Left renal pelvis (tissue), 4 donors: ENCODE results near the gene ATP6V0A4. TPM values are rescaled to one million over a fixed set of nuclear protein-coding genes. Genes with fewer than 3 reads are reported as not detected.
A peak's percentile ranks its signal among the peaks of the same experiment; 100 is the strongest.
"Not testable (repeated sequence)": the region's sequence is repeated elsewhere in the genome, so short reads cannot be mapped to it uniquely, and the experiment has no call there.

Source experiments
- DNase-seq, 4 donors: peaks; one replicate each; pipeline ENCODE4 v3.0.0-alpha.2; 2013; ENCODE audit warnings: low read depth in 4 of 4, low spot score in 3 of 4
- polyA plus RNA-seq, 4 donors: library from polyadenylated mRNA; unstranded; fragments of 120-200 nt; gene quantifications; one replicate each; pipeline ENCODE4 v1.2.1, GENCODE V29; 2013; ENCODE audit not compliant: insufficient read length in 4 of 4

The ATP6V0A4 gene
- polyA plus RNA-seq = 10 to 100 TPM in 3 of 4 donors, 1 to 10 TPM in 1; 2.0 to 77.0 (median 67.3) TPM

DNA sequence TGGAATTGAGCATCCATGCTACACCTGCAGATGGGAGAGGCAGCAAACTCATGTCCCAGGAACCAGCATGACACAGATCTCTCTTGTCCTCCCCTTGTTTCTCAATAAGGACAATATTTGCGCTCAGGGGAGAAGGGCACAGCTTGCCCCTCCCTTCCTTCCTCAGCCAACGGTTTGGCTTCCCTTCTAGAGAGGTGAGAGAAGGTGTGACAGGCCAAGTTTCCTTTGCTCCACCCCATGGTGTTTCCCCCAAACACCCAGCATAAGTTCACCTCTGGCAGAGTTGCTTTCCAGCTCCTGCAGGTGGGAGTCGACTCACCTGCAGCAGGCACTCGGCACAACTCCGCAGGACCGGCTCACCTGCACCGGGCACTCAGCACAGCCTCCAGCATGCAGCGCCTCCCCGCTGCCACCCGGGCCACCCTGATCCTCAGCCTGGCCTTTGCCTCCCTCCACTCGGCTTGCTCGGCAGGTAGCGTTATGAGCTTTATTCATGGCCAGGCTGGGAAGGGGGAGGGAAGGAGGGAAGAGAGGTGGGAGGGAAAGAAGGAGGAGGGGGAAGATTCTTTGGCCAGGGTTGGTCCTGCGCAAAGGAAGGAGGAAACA is at the start of gene ATP6V0A4, which contains the start of gene TMEM213:
Gene ATP6V0A4, minus strand, starts transcription at position 482 of the 606 bp plus-strand sequence. CDS start 26,949 bp downstream, outside the sequence.
Gene TMEM213, plus strand, starts transcription at position 280 of the 606 bp plus-strand sequence. Its CDS starts 111 bp downstream, at position 391.
- DNase-seq = no peak

DNA sequence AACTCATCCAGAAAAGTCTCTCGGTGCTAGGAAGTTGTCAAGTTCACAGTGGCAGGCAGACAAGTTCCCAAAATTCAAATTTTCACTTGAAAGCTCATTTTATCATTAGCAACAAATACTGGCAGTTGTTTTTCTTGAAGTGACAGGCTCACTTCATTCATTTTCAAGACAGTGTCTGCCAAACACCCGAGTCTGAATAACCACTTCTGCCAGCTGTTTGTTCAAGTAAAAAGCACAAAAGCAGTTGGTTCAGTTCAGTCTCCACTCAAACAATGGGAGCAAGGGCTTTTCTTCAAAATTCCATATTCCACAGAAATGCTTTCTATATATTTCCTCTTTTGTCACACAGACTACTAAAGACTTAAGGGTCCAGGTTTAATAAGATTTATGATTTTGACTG is 47.7 kb upstream of the ATP6V0A4 start:
- DNase-seq = no peak

DNA sequence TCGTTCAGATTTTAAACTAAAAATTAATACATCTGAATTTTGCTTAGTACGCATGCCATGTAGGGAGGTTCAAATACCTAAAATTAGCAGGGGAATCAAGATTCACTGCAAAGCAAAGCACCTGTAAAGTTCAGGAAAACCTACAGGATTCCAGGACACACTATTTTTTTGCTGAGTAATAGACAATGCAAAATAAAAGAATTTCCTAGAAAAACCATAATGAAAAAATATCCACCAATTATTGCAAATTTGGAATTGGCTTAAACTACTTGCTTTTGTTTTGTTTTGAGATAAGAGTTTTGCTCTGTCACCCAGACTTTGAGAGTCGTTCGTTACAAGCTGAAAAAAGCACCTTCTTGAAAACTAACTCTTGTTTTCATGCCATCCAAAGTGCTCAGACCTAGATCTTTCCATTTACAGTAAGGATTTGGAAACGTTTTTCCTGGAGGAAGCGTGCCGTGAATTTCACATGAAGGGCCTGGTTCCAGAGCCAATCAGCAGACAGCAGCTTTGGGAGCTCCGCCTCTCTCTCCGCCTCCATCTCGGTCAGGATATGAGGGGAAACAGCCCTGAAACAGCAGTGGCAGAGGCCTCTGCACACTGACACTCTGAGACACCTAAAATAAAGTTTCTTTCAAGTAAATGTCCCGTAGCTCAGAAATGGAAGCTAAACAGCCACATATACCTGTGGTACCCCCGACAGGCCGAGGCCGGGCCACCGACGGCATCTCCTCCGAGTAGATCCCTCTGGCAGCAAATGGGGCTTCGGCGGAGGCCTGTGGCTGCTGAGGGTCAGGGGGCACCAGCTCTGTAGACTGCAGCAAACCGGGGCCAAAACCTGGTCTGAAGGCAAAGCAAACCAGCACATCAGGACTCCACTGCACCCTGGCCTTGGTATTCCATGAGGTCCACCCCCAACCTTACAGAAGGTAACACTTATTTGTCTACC is 45.9 kb upstream of the ATP6V0A4 start:
- no peak for DNase-seq

DNA sequence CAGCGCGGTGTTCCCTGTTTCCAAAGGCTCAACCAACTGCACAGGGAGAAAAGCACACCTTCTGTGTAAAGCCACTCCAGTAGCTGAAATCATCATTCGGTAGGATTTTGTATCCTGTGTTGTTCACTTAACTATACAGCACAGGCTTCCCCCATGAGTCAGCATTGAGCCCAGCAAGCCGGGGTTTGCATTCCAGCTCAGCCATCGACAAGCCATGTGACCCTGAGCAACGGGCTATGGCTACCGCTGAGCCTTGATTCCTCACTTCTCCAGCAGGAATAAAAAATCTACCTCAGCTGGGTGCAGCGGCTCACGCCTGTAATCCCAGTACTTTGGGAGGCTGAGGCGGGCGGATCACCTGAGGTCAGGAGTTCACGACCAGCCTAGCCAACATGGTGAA is 44.1 kb upstream of the ATP6V0A4 start:
- DNase-seq = no peak

DNA sequence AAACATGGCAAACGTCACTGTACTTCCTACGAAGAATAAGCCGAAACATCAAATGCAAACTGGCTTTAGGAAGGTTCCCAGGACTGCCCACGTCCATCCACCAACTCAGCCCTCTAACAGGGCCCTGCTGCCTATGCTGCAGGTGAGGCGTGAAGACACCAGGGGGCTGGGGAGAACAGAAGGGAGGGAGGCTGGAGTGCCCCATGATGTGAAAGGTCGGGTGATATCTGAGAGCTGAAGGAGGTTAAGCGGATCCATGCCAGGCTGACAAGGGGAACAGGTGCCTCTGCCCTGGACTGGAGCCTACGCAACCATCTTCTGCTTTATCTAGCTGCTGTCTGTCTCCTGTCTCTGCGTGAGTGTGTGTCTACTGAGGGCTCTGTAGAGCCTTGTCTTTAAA is 40.2 kb upstream of the ATP6V0A4 start:
- DNase-seq = no peak

DNA sequence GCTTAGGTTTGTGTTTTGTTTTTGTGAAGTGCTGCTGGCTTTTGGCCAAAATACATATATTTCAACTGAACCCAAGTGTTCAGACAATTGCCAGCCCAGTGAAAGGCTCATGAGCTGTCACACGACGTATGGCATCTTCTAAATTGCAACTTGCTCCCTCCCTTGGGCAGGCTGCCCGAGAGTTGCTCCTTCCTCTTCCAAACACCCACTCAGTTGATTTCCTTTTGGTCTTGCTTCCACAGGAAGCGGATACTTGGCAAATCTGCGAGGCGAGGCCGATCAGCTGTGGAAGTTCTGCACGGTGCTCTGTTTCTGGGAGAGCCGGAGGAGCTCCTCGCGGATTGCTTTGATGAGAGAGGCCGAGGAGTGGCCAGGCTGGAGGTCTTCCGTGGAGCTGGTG is 39.6 kb upstream of the ATP6V0A4 start:
- peak in 3 of 4 donors; percentile 5 to 12 (median 5) for DNase-seq

DNA sequence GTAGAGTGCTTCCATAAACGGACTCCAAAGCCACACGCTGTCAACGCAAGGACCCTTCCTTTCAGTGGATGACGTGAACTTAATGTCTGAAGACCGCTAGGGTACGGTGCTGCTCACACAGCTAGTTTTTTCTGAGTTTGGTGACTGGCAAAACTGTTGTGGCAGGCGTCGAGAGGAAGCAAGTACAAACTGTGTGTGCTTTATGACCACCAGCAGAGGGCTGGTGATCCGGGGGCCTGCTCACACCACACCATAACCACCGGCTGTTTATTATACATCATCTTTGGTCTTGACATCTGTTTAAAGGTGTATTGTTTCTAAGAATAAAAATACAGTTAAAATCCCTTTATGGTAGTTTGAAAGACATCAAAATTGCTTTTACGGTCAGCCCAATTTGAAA is 37.1 kb upstream of the ATP6V0A4 start:
- no peak for DNase-seq

DNA sequence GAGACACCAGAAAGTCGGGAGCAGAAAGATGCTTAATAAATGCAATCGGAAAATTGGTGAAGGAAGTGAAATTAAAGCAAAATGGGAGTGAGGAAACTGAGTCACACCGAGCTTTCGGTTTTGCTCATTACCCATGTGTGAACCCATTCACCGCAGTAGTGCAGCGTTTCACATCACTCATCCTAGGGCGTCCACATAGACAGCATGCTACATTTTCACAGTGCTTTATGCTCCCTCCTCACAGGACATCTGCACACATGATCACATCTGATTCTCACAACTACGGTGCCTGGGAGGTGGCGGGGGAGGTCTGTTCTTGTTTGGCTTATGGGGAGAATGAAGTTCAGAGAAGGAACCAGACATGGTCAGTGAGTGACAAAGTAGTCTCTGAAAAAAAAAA is 36.6 kb upstream of the ATP6V0A4 start:
- DNase-seq = no peak

DNA sequence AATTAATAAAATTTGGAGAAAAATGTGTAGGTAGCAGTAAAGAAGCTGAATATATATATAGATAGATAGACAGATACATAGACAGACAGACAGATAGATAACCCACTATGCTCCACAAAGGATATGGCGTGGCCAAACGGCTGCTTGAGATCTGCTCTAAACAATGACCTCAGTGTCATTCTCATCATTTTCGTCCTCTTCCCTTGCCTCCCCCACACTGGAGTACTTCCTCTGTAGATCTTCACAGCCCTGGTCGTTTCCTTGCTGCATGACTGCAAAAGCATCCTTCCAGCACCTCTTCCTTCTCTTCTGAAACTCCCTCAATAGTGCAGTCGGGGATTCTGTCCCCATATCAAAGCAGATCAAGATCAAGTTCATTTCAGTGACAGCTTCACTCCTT is 35.6 kb upstream of the ATP6V0A4 start:
- no peak for DNase-seq

DNA sequence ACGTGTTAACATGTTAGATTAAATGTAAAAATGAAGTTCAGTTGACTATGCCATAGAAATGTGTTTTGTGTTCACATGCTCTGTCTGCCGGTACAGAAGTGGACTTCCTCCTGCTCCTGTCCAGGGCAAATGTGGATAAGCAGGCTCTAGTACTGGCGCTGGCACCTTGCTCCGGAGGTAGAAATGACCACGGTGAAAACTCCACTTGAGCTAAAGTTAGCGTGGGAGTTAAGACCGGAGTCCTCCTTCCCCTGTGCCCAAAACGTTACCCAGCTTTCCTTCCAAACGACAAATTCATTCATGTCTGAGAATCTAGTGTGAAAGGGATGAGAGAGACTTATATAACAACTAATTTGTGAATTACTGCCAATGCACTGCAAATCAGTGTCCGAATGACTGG is 35.0 kb upstream of the ATP6V0A4 start:
- no peak for DNase-seq

DNA sequence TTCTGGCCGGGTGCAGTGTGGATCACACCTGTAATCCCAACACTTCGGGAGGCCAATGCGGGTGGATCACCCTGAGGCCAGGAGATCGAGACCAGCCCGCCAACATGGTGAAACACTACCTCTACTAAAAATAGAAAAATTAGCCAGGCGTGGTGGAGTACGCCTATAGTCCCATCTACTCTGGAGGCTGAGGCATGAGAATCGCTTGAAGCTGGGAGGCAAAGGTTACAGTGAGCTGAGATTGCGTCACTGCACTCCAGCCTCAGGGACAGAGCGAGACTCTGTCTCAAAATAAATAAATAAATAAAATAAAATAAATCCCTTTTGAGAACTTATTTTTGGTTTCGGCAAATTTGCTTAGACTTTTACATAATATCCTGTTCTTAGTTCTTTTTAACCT is 31.3 kb upstream of the ATP6V0A4 start:
- no peak for DNase-seq

DNA sequence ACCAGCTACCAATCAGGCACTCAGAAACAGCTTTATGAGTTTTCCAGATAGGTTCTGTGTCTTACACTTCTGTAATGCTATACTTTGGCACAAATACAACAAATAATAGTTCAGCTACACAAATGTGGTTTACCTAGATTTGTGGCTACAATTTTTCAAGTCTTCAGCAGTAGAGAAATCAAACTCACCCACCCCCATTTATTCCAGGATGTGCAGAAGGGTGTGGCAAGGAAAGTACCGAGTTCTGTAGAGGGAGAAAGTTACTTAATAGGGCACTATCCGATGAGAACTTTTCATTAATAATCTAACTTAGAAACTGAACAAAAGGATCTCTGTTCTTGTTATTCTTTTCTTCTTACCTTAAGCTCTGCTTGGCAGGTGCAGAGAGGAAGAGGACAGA is 30.3 kb upstream of the ATP6V0A4 start:
- DNase-seq = no peak

DNA sequence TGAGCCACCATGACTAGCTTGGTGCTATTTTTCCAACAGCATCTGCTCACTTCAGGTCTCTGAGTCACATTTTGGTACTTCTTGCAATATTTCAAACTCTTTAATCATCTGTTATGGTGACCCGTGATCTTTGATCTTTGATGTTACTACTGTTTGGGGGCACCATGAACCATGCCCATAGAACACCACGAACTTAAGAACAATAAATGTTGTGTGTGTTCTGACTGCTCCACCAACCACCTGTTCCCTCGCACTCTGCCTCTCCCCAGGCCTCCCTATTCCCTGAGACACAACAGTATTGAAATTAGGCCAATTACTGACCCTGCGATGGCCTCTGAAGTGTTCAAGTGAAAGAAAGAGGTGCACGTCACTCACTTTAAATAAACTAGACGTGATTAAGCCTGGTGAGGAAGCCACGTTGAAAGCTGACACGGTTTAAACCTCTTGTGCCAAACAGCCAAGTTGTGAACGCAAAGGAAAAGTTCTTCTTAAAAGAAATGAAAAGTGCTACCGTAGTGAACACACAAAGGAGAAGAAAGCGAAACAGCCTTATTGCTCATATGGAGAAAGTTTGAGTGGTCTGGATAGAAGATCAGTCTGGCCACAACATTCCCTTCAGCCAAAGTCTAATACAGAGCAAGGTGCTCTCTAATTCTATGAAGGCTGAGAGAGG is 27.2 kb upstream of the ATP6V0A4 start:
- DNase-seq = no peak

DNA sequence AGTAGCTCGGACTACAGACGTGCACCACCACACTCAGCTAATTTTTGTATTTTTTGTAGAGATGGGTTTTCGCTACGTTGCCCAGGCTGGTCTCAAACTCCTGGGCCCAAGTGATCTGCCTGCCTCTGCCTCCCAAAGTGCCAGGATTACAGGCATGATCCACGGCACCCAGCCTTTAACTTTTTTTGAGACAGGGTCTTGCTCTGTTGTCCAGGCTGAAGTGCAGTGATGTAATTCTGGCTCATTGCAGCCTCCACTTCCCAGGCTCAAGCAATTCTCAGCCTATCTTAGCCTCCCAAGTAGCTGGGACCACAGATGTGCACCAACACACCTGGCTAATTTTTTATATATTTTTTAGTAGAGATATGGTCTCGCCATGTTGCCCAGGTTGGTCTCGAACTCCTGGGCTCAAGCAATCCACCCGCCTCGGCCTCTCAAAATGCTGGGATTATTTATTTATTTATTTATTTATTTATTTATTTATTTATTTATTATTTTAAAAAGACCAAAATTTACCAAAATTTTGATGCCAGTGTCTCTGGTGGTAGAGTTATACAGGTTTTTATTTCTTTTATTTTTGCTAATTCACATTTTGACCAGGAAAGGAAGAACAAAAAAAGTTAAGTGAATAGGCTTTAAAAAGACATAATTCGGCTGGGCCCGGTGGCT is 25.0 kb upstream of the ATP6V0A4 start:
- no peak for DNase-seq

DNA sequence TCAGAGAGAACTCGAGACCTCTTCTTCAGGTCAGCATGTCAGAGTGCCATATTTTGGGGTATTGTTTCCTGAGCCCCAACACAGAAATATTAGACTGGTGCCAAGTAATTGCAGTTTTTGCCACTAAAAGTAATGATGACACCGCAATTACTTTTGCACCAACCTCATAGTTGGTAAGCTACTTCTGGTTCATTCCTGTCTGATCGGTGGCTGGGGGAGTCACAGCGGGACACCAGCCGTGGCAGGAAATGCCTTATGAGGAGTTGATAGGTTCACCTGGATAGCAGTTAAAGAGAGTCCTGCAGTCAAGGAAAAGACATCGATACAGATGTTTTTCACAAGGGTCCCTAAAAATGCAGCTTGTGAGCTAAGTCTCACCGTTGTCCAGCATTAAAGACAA is 23.9 kb upstream of the ATP6V0A4 start:
- DNase-seq = no peak

DNA sequence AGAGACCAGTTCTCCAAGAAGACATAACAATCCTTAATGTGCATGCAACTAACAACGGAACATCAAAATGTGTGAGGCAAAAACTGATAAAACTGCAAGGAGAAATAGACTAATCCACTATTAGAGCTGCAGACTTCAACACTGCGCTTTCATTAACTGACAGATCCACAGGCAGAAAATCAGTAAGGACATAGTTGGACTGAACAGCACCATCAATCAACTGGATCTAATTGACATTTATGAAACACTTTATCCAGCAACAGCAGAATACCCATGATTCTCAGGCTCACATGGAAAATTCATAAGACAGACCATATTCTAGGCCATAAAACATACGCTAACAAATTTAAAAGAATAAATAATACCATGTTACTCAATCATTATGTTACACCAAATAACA is 21.6 kb upstream of the ATP6V0A4 start:
- DNase-seq = no peak

DNA sequence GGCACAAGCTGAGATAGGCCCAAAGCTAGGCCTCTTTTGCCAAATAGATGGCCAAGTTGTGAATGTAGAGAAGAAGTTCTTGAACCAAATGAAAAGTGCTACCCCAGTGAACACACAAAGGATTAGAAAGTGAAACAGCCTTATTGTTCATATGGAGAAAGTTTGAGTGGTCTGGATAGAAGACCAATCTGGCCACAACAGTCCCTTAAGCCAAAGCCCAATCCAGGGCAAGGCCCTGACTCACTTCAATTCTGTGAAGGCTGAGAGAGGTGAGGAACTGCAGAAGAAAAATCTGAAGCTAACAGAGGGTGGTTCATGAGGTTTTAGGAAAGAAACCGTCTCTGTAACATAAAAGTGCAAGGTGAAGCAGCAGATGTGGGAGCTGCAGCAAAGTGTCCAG is 18.7 kb upstream of the ATP6V0A4 start:
- no peak for DNase-seq

DNA sequence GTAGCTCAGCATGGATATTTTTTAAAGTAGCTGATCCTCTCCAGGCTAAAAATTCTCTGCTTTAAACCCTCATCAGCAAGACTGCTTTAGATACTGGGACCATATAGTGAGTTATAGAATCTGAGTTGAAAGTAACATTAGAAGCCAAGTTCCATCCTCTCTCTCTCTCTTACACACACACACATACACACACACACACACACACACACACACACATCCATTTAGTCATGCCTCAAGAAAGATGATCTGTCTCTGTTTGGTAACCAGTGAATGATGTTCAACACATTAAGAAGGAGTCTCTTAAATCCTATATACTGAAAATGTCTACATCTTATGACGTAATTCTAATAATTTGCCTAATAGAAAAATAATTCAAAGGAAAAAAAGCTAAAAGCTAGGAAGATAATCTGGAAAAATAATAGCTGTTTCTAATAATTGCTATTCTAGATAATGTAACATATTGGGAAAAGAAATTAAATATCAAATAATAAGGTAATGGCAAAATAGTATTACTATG is 16.9 kb upstream of the ATP6V0A4 start:
- no peak for DNase-seq

DNA sequence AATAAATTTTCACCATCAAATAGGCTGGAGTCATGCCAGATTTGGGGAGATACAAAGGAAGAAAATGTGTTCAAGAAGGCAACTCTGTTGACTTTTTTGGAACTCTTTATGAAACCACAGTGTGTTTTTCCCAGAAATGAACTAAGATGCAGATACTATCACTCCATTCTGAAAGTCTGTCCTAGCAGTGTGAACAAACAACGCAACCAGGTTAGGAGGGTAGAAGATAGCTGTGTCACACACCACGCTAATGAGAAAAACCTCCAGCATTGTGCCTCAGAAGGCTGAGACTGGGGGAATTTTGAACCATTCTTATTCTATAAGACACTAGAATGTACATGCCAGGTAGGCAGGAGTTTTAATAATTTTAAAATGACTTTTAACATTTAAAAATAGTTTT is 15.9 kb upstream of the ATP6V0A4 start:
- no peak for DNase-seq

DNA sequence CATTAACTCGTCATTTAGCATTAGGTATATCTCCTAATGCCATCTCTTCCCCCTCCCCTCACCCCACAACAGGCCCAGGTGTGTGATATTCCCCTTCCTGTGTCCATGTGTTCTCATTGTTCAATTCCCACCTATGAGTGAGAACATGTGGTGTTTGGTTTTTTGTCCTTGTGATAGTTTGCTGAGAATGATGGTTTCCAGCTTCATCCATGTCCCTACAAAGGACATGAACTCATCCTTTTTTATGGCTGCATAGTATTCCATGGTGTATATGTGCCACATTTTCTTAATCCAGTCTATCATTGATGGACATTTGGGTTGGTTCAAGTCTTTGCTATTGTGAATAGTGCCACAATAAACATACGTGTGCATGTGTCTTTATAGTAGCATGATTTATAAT is 13.3 kb upstream of the ATP6V0A4 start:
- DNase-seq = not testable (repeated sequence)

DNA sequence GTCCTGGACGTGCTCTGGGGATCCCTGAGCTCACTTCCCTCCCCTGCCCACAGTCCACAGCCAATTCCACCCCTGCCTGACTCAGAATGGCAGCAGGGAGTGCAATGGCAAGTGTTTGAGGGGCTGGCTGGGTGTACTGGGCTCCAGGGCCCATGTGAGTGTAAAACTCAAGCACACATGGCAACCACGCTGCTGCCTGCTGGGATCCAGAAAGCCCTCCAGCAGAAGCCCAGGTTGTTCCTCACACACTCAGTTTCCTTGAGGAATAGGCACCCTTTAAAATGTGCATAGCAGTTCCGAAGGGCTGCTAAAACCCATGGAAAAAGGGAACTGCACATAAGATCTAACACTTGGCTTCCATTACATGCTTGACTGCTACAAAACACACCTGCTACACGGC is 11.3 kb upstream of the ATP6V0A4 start:
- no peak for DNase-seq
